Activated CD8-positive, alpha-beta memory T cell treated with anti-CD3 and anti-CD28 coated beads, Interleukin-2, amount 10 ng/mL, durations not matched to agents 7 days and 5 days (primary cell): ENCODE data around the gene RAB1A. TPM values are rescaled to one million over a fixed set of nuclear protein-coding genes. Genes with fewer than 3 reads are reported as not detected.

Experiments
- ATAC-seq: fragments of 150-1000 bp; cut with Tn5 transposase; one replicate; pipeline ENCODE4 v1.10.0; 2021; ENCODE audit warnings: moderate library complexity
- CTCF ChIA-PET: fragments of 350-600 bp; sonication (Branson Sonifier 250); formaldehyde crosslinking; loops from one replicate; lab custom pipeline; 2021; ENCODE audit warnings: antibody characterized with exemption; lab: Charles Lee
- DNase-seq: peaks from one replicate; pipeline ENCODE4 v3.0.0-alpha.2; 2020
- H3K27ac Mint-ChIP-seq: one replicate; pipeline ENCODE4 v1.8.0; 2021; ENCODE audit warnings: mild to moderate bottlenecking, mixed read lengths
- H3K27me3 Mint-ChIP-seq: one replicate; pipeline ENCODE4 v1.8.0; 2021; ENCODE audit warnings: mixed read lengths
- H3K36me3 Mint-ChIP-seq: one replicate; pipeline ENCODE4 v1.8.0; 2021; ENCODE audit warnings: mild to moderate bottlenecking, mixed read lengths
- H3K4me1 Mint-ChIP-seq: one replicate; pipeline ENCODE4 v1.8.0; 2021; ENCODE audit warnings: mixed read lengths
- H3K4me3 Mint-ChIP-seq: one replicate; pipeline ENCODE4 v1.8.0; 2021; ENCODE audit warnings: mild to moderate bottlenecking, moderate library complexity, mixed read lengths
- H3K9me3 Mint-ChIP-seq: one replicate; pipeline ENCODE4 v1.8.0; 2022; ENCODE audit warnings: low read depth, mixed read lengths
- total RNA-seq, 2 experiments: library from RNA; stranded (reverse); gene quantifications; one replicate each; pipeline ENCODE4 v1.2.3, GENCODE V29; 2021

RAB1A gene
- total RNA-seq, 2 experiments from 2014 or later, result 58.4 to 78.3 TPM

- ATAC-seq, result no peak
- Mint-ChIP-seq H3K4me3 (no peak overlapping the region), H3K4me1 (peaks cover 10% of the 10 kb centered on the region)
Measured at GRCh38 chr2:65107530-65107929, 22.4 kb downstream of the RAB1A start.

GRCh38 chr2:65103013-65103715, 26.7 kb downstream of the RAB1A start:
- H3K36me3 Mint-ChIP-seq, result peaks cover 40% of the 10 kb centered on the region
- no peak for DNase-seq
- H3K4me1 Mint-ChIP-seq, result peaks cover 9% of the 10 kb centered on the region
- CTCF ChIA-PET, result interaction anchor here (1.6 kb wide), 1 partner anchor 16 kb away, joined by 5 read pairs; no protein-coding TSS in a partner anchor
- H3K27ac Mint-ChIP-seq, result no peak overlapping the region
- no peaks in the 10 kb centered on the region for H3K9me3 Mint-ChIP-seq
- no peaks in the 10 kb centered on the region for H3K27me3 Mint-ChIP-seq
- no peak overlapping the region for H3K4me3 Mint-ChIP-seq
- ATAC-seq, result no peak

More at GRCh38 chr2:65107530-65107929, 22.4 kb downstream of the RAB1A start:
- Mint-ChIP-seq H3K36me3 (peaks cover 26% of the 10 kb centered on the region), H3K27ac (no peak overlapping the region), H3K27me3 (no peaks in the 10 kb centered on the region), H3K9me3 (no peaks in the 10 kb centered on the region)
- DNase-seq, result no peak
- CTCF ChIA-PET, result interaction anchor here (0.6 to 0.9 kb wide), 2 partner anchors 10 to 23 kb away, joined by 3 read pairs; partner anchors contain the start of gene RAB1A

- H3K36me3 Mint-ChIP-seq, result peaks cover 53% of the 10 kb centered on the region
- CTCF ChIA-PET, result no interaction called here
- H3K4me1 Mint-ChIP-seq, result peaks cover 10% of the 10 kb centered on the region
- no peak overlapping the region for H3K27ac Mint-ChIP-seq
- H3K27me3 Mint-ChIP-seq, result no peaks in the 10 kb centered on the region
- no peaks in the 10 kb centered on the region for H3K9me3 Mint-ChIP-seq
- DNase-seq, result no peak
- no peak for ATAC-seq
- H3K4me3 Mint-ChIP-seq, result no peak overlapping the region
Measured at GRCh38 chr2:65101071-65101470, 28.8 kb downstream of the RAB1A start.

GRCh38 chr2:65098741-65099140, 31.2 kb downstream of the RAB1A start:
- CTCF ChIA-PET, result no interaction called here
- Mint-ChIP-seq H3K36me3 (peaks cover 55% of the 10 kb centered on the region), H3K4me3 (no peak overlapping the region), H3K27me3 (no peaks in the 10 kb centered on the region), H3K27ac (no peak overlapping the region), H3K9me3 (no peaks in the 10 kb centered on the region), H3K4me1 (peaks cover 7% of the 10 kb centered on the region)
- no peak for DNase-seq
- no peak for ATAC-seq

- Mint-ChIP-seq H3K27ac (no peak overlapping the region), H3K4me3 (no peak overlapping the region), H3K9me3 (no peaks in the 10 kb centered on the region), H3K4me1 (peaks cover 7% of the 10 kb centered on the region), H3K27me3 (no peaks in the 10 kb centered on the region), H3K36me3 (peaks cover 59% of the 10 kb centered on the region)
- CTCF ChIA-PET, result interaction anchor here (1.1 kb wide), 1 partner anchor 10 kb away, joined by 3 read pairs; no protein-coding TSS in a partner anchor
- DNase-seq (no peak), ATAC-seq (no peak)
Measured at GRCh38 chr2:65097844-65098243, 32.1 kb downstream of the RAB1A start.

- CTCF ChIA-PET, result interaction anchor here (1.1 kb wide), 1 partner anchor 11 kb away, joined by 3 read pairs; no protein-coding TSS in a partner anchor
- Mint-ChIP-seq H3K27me3 (no peaks in the 10 kb centered on the region), H3K27ac (no peak overlapping the region), H3K36me3 (peaks cover 61% of the 10 kb centered on the region), H3K9me3 (no peaks in the 10 kb centered on the region), H3K4me1 (peaks cover 7% of the 10 kb centered on the region), H3K4me3 (no peak overlapping the region)
- DNase-seq (no peak), ATAC-seq (no peak)
Measured at GRCh38 chr2:65096948-65097347, 33.0 kb downstream of the RAB1A start.

- peaks cover 56% of the 10 kb centered on the region for H3K36me3 Mint-ChIP-seq
- ATAC-seq (no peak), DNase-seq (no peak)
- no peaks in the 10 kb centered on the region for H3K9me3 Mint-ChIP-seq
- no peak overlapping the region for H3K4me3 Mint-ChIP-seq
- CTCF ChIA-PET, result no interaction called here
- H3K4me1 Mint-ChIP-seq, result peaks cover 3% of the 10 kb centered on the region
- H3K27ac Mint-ChIP-seq, result peak overlapping the region; percentile 24
- no peaks in the 10 kb centered on the region for H3K27me3 Mint-ChIP-seq
Measured at GRCh38 chr2:65093211-65093610, 36.7 kb downstream of the RAB1A start.

- peaks cover 57% of the 10 kb centered on the region for H3K36me3 Mint-ChIP-seq
Measured at GRCh38 chr2:65092791-65093190, 37.1 kb downstream of the RAB1A start.

GRCh38 chr2:65085148-65085547, 44.8 kb downstream of the RAB1A start:
- H3K9me3 Mint-ChIP-seq, result no peaks in the 10 kb centered on the region
- ATAC-seq (no peak), DNase-seq (no peak)
- CTCF ChIA-PET, result interaction anchor here (0.9 to 1.3 kb wide), 4 partner anchors 20 to 84 kb away, joined by 3 to 6 read pairs (median 3); no protein-coding TSS in a partner anchor
- no peak overlapping the region for H3K4me3 Mint-ChIP-seq
- H3K4me1 Mint-ChIP-seq, result no peaks in the 10 kb centered on the region
- no peaks in the 10 kb centered on the region for H3K27me3 Mint-ChIP-seq
- H3K27ac Mint-ChIP-seq, result no peak overlapping the region
- H3K36me3 Mint-ChIP-seq, result peaks cover 49% of the 10 kb centered on the region

More at GRCh38 chr2:65092791-65093190, 37.1 kb downstream of the RAB1A start:
- Mint-ChIP-seq H3K9me3 (no peaks in the 10 kb centered on the region), H3K4me1 (peaks cover 3% of the 10 kb centered on the region), H3K27me3 (no peaks in the 10 kb centered on the region), H3K27ac (peak overlapping the region; percentile 24), H3K4me3 (no peak overlapping the region)
- DNase-seq, result no peak
- CTCF ChIA-PET, result no interaction called here
- no peak for ATAC-seq

GRCh38 chr2:65081232-65081685, 48.6 kb downstream of the RAB1A start:
- Mint-ChIP-seq H3K4me1 (no peaks in the 10 kb centered on the region), H3K27ac (peak overlapping the region; percentile 6), H3K36me3 (peaks cover 36% of the 10 kb centered on the region), H3K9me3 (no peaks in the 10 kb centered on the region), H3K4me3 (no peak overlapping the region), H3K27me3 (no peaks in the 10 kb centered on the region)
- DNase-seq (no peak), ATAC-seq (peak; percentile 12)
- CTCF ChIA-PET, result no interaction called here

GRCh38 chr2:65079017-65079416, 50.9 kb downstream of the RAB1A start:
- DNase-seq (no peak), ATAC-seq (no peak)
- CTCF ChIA-PET, result interaction anchor here (0.6 to 1.0 kb wide), 2 partner anchors 14 to 495 kb away, joined by 4 read pairs; no protein-coding TSS in a partner anchor
- Mint-ChIP-seq H3K9me3 (no peaks in the 10 kb centered on the region), H3K27ac (no peak overlapping the region), H3K4me3 (no peak overlapping the region), H3K36me3 (peaks cover 25% of the 10 kb centered on the region), H3K4me1 (no peaks in the 10 kb centered on the region), H3K27me3 (no peaks in the 10 kb centered on the region)

GRCh38 chr2:65077898-65078297, 52.0 kb downstream of the RAB1A start:
- CTCF ChIA-PET, result interaction anchor here (0.9 kb wide), 1 partner anchor 13 kb away, joined by 6 read pairs; no protein-coding TSS in a partner anchor
- peaks cover 14% of the 10 kb centered on the region for H3K36me3 Mint-ChIP-seq
- no peaks in the 10 kb centered on the region for H3K27me3 Mint-ChIP-seq
- H3K4me1 Mint-ChIP-seq, result no peaks in the 10 kb centered on the region
- DNase-seq (no peak), ATAC-seq (no peak)
- H3K9me3 Mint-ChIP-seq, result no peaks in the 10 kb centered on the region
- no peak overlapping the region for H3K27ac Mint-ChIP-seq
- H3K4me3 Mint-ChIP-seq, result no peak overlapping the region

GRCh38 chr2:65076345-65076710, 53.6 kb downstream of the RAB1A start:
- no peak overlapping the region for H3K4me3 Mint-ChIP-seq
- no peaks in the 10 kb centered on the region for H3K27me3 Mint-ChIP-seq
- H3K9me3 Mint-ChIP-seq, result no peaks in the 10 kb centered on the region
- H3K27ac Mint-ChIP-seq, result no peak overlapping the region
- DNase-seq (no peak), ATAC-seq (no peak)
- H3K4me1 Mint-ChIP-seq, result peaks cover 2% of the 10 kb centered on the region
- peaks cover 4% of the 10 kb centered on the region for H3K36me3 Mint-ChIP-seq
- CTCF ChIA-PET, result interaction anchor here (4.4 kb wide), 1 partner anchor 11 kb away, joined by 18 read pairs; no protein-coding TSS in a partner anchor
